ENCODE results near the gene YES1.
A peak's percentile ranks its signal among the peaks of the same experiment; 100 is the strongest.
"Not testable (repeated sequence)": the region's sequence is repeated elsewhere in the genome, so short reads cannot be mapped to it uniquely, and the experiment has no call there.

The YES1 gene

GRCh38 chr18:784470-785172 lies 27.4 kb downstream of the YES1 start:
- no peak for DNase-seq (ENCODE audit: low spot score)

- no peak for DNase-seq (ENCODE audit: low spot score)
Observed at GRCh38 chr18:778194-778927, 33.7 kb downstream of the YES1 start.

DNA sequence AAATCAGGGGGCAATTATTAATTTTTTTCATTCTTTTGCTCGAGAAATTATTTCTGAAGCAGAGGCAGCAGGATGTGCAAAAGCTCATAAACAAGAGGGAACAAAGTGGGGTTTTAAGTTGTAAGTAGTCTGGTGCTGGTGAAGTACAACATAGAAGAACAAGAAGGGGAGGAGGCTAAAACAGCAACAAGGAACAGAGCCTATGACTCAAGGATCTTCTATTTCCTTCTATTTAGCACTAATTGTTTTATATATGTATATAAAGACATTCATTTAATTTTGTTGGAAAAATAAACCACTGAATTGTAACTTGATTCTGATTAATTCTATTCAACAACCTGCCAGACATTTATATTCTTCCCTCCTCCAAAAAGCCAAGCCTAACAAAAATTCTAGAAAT lies 35.0 kb downstream of the YES1 start:
- no peak for DNase-seq (ENCODE audit: low spot score)

GRCh38 chr18:776044-776443 lies 36.0 kb downstream of the YES1 start:
- DNase-seq (ENCODE audit: low spot score), result not testable (repeated sequence)

- DNase-seq (ENCODE audit: low spot score), result no peak
Observed at GRCh38 chr18:774811-775210, 37.2 kb downstream of the YES1 start.

DNA sequence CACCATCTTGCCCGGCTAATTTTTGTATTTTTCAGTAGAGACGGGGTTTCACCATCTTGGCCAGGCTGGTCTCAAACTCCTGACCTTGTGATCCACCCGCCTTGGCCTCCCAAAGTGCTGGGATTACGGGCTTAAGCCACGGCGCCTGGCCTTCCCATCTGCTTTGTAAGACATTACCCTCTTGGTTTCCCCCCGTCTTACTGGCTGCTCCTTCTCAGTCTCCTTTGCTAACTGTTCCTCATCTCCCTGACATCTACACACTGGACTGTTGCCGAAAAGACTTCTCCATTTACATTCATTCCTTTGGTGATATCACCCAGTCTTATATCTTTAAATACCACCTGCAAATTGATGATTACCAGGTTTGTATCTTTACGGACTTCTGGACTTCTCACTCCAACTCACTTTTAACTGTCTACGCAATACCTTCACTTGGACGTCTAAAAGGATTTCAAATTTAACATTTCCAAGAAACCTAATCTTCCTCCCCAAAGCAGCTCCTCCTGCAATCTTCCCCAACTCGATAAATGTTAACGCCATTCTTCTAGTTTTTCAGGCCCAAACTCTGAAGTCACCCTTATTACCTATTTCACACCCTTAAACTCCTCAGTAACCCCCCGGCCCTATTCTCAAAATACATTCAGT lies 37.9 kb downstream of the YES1 start:
- no peak for DNase-seq (ENCODE audit: low spot score)

DNA sequence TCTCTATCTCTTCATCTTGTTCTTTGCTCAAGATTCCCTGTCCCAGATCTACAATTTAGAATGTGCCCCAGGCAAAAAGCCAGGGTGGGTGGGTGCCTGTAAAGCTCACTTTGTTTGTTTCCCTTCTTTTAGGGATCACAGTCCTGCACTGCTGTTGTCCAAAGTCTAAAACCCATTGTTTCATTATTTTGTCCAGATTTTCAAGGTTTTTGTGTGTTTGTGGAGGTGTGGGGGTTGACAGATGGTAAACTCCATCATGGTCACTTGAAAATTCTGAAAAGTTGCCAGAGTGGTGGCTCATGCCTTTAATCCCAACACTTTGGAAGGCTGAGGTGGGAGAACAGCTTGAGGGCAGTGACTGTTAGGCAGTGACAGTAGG lies 41.5 kb downstream of the YES1 start:
- DNase-seq (ENCODE audit: low spot score), result no peak

- DNase-seq (ENCODE audit: low spot score), result no peak
Observed at GRCh38 chr18:767961-768360, 44.1 kb downstream of the YES1 start.

GRCh38 chr18:767084-767882 lies 44.8 kb downstream of the YES1 start:
- DNase-seq (ENCODE audit: low spot score), result no peak

DNA sequence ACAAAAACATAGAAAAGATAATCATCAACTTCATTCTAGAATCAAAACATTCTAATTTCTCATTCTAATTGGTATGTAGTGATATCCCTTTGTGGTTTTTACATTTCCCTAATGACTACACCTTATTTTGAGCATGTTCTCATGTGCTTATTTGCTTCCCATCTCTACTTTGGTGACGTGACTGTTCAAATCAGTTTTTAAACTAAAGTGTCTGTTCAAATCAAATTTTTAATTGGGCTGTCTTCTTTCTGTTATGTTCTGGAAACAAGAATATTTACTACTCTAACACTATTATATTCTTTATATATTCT lies 45.5 kb downstream of the YES1 start:
- no peak for DNase-seq (ENCODE audit: low spot score)

- no peak for DNase-seq (ENCODE audit: low spot score)
Observed at GRCh38 chr18:765764-766549, 46.1 kb downstream of the YES1 start.

- DNase-seq (ENCODE audit: low spot score), result not testable (repeated sequence)
Observed at GRCh38 chr18:759864-760263, 52.2 kb downstream of the YES1 start.

GRCh38 chr18:755506-755905 lies 56.5 kb downstream of the YES1 start:
- DNase-seq (ENCODE audit: low spot score), result no peak

GRCh38 chr18:754656-755055 lies 57.4 kb downstream of the YES1 start:
- DNase-seq (ENCODE audit: low spot score), result no peak

GRCh38 chr18:750456-750855 lies 61.6 kb downstream of the YES1 start:
- no peak for DNase-seq (ENCODE audit: low spot score)

DNA sequence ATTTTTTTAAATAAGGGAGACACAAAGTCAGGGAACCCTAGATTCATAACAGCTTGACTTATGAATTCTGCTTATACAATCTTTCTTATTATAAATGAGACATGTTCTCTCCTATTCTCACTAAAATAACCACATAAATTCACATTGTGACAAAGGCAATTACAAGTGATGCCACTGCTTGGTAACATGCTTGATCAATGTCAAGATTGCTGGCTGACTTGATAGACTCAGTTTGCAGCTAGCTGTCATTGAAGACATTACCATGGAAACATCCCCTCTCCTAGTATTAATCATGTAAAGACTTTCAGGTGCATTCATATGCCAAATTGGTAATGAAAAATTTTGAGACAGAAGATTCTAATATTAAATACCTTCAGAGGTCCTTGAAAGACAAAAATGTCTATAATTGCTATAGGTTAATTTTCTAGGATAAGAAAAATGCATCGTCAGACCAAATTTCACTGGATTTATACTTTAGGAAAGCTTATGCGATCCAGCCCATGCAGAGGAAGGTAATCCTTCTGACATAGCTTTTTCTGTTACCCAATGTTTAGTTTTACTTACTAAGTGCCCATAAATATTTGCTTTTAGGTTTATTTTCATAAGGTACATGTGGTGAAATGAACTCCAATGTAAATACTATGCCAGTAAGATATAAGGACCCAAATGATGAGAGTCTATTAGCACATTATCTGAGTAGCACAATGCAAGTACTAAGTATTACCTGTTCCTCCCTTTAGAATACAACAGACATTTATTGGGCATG lies 67.0 kb downstream of the YES1 start:
- no peak for DNase-seq (ENCODE audit: low spot score)

DNA sequence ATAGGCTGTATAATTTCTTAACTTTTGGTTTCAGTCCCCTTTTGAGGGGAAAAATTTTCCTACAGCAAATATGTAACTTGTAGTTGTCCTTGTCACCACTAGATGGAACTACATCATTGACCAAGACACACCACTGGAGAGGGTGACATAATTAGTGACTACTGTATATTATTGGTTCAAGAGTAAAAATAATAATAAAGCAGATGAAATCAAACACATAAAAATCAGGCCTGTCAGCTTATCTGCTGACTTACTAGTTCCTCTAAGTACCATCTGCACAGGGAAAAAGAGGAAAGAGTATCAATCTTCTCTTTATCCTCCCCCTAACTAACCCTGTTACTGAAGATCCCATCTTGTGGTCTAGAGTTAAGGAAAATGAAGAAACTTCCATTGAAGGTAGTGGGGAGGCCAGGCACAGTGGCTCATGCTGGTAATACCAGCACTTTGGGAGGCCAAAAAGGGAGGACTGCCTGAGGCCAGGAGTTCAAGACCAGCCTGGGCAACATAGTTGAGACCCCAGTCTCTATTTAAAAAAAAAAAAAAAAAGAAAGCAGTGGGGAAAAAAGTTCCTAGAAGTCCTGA lies 70.0 kb downstream of the YES1 start:
- peak; percentile 53 for DNase-seq (ENCODE audit: low spot score)

DNA sequence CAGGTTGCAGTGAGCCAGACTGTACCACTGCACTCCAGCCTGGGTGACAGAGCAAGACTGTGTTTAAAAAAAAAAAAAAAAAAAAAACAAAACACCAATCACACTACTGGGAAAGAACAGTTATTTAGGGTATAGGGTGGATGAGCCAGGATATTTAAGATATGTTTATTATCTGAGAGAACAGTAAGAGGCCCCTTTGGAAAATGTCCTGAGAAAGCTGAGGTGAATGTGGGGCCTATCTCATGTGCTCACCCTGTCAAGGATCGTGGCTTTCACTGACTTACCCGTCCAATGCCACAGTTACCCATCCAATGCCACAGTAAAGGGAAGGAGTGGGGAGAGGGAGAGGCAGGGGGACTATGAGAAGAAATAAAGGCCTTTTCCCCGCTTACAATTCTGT lies 79.7 kb downstream of the YES1 start:
- DNase-seq (ENCODE audit: low spot score), result no peak

GRCh38 chr18:731185-731584 lies 80.9 kb downstream of the YES1 start:
- no peak for DNase-seq (ENCODE audit: low spot score)

DNA sequence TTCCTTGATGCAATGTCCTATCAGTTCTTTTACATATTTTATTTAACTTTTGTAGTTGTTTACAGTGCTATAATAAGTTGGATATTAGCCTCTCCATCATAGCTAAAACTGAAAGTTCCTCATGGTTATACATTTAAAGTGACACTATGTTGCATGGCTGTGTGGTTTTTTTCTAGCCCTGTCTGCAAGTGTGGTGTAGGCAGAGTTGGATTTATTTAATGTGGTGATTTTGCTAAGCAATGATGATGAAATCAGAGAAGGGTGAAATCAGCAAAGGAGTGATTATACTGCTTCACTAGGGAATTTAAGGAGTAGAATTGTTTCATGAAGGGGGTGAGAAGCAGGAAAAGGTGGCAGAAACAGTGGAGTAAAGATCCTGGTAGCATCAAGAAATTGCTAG lies 81.3 kb downstream of the YES1 start:
- no peak for DNase-seq (ENCODE audit: low spot score)

- not testable (repeated sequence) for DNase-seq (ENCODE audit: low spot score)
Observed at GRCh38 chr18:730120-730519, 81.9 kb downstream of the YES1 start.

Data from activated CD4-positive, alpha-beta T cell treated with anti-CD3 and anti-CD28 coated beads, Interleukin-2, Interleukin-4, amounts not matched to agents 100 ng/mL and 50 ng/mL, durations not matched to agents 16 hours and 8 hours (primary cell).